ENCODE data around the gene LIAS. TPM values are rescaled to one million over a fixed set of nuclear protein-coding genes. Genes with fewer than 3 reads are reported as not detected.

Gene LIAS
- total and polyA plus RNA-seq, 2 of the 13 experiments (the other 11 are each of a cell fraction or from before 2014, with no cell fraction given), result 16.0 to 16.6 TPM

- TF ChIP-seq REL (CRISPR knock-in tag; conservative IDR thresholded peaks at IDR 0.05) (0 out of 2 replicates have a peak, but pooled peaks have one; percentile 15), TCF7L2 (IDR thresholded peaks at IDR 0.05; ENCODE audit: low read depth, low read length) (no peak), ZNF564 (CRISPR knock-in tag; IDR thresholded peaks at IDR 0.05) (peak; percentile 46; the same call in 1 of the 2 replicates), ZNF709 (CRISPR knock-in tag; IDR thresholded peaks at IDR 0.05) (peak; percentile 4; the same call in 1 of the 2 replicates), SP1 (IDR thresholded peaks at IDR 0.05) (no peak), SP1 (CRISPR knock-in tag; IDR thresholded peaks at IDR 0.05) (no peak), ZNF788 (CRISPR knock-in tag; IDR thresholded peaks at IDR 0.05; ENCODE audit: borderline replicate concordance) (peak; percentile 20; the same call in 1 of the 2 replicates), NR2F2 (IDR thresholded peaks at IDR 0.05; ENCODE audit: borderline replicate concordance, low read depth) (0 out of 2 replicates have a peak, but pooled peaks have one; percentile 0), ZNF792 (CRISPR knock-in tag; IDR thresholded peaks at IDR 0.05) (no peak), TFDP2 (CRISPR knock-in tag; IDR thresholded peaks at IDR 0.05) (no peak), PITX1 (CRISPR knock-in tag; IDR thresholded peaks at IDR 0.05) (peak; percentile 35; the same call in 1 of the 2 replicates), SYNCRIP (IDR thresholded peaks at IDR 0.05; ENCODE audit: insufficient read depth, low read depth, low read length) (no peak), ZNF737 (CRISPR knock-in tag; IDR thresholded peaks at IDR 0.05; ENCODE audit: borderline replicate concordance) (0 out of 2 replicates have a peak, but pooled peaks have one; percentile 19), ZFP36L1 (CRISPR knock-in tag; IDR thresholded peaks at IDR 0.05) (0 out of 2 replicates have a peak, but pooled peaks have one; percentile 19), RFXANK (CRISPR knock-in tag; IDR thresholded peaks at IDR 0.05) (no peak), ZBTB3 (CRISPR knock-in tag; IDR thresholded peaks at IDR 0.05; ENCODE audit: borderline replicate concordance, low read depth) (0 out of 2 replicates have a peak, but pooled peaks have one; percentile 9), AFF4 (CRISPR knock-in tag; IDR thresholded peaks at IDR 0.05) (0 out of 2 replicates have a peak, but pooled peaks have one; percentile 19), NR0B2 (CRISPR knock-in tag; IDR thresholded peaks at IDR 0.05) (no peak), ZNF121 (CRISPR knock-in tag; IDR thresholded peaks at IDR 0.05) (0 out of 2 replicates have a peak, but pooled peaks have one; percentile 4), ZBTB7B (CRISPR knock-in tag; IDR thresholded peaks at IDR 0.05) (peak; percentile 85; the same call in 1 of the 2 replicates)
Measured at GRCh38 chr4:39528061-39528465, 69.2 kb downstream of the LIAS start (continued).

All from HepG2 (cell line).